NCI-H82 treated with DMSO at 0.1 percent for 48 hours (cell line): ENCODE results near the gene COQ10A.
"Not testable (repeated sequence)": the region's sequence is repeated elsewhere in the genome, so short reads cannot be mapped to it uniquely, and the experiment has no call there.

Source experiments
- DNase-seq: peaks from one replicate; lab custom pipeline; 2025; ENCODE audit not compliant: unreplicated experiment; lab: John Stamatoyannopoulos, UW

The COQ10A gene

DNA sequence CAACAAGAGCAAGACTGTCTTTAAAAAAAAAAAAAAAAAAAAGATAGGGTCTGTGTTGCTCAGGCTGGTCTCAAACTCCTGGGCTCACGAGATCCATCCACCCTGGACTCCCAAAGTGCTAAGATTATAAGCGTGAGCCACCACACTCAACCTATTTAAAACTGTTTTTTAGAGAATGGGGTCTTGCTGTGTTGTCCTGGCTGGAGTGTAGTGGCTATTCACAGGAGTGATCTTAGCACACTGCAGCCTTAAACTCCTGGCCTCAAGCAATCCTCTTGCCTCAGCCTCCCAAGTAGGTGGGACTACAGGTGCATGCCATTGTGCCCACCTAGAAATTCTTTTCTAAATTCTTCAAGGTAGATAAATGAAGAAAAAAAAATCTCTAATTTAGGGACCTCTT is 7.6 kb downstream of the COQ10A start:
- no peak for DNase-seq

DNA sequence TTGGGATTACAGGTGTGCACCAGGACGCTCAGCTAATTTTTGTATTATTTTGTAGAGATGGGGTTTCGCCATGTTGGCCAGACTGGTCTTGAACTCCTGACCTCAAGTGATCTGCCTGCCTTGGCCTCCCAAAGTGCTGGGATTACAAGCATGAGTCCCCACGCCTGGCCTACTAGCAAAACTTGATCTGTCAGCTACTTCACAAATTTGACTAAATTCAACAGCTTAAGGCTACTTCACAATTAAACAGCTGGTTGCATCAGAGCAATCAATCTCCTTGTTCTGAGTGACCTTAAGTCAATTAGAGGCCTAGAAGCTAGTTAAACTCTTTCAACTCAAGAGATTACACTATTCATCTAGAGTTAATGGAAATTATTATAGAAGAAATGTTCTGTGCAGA is 12.2 kb downstream of the COQ10A start:
- DNase-seq: peak; percentile 92

DNA sequence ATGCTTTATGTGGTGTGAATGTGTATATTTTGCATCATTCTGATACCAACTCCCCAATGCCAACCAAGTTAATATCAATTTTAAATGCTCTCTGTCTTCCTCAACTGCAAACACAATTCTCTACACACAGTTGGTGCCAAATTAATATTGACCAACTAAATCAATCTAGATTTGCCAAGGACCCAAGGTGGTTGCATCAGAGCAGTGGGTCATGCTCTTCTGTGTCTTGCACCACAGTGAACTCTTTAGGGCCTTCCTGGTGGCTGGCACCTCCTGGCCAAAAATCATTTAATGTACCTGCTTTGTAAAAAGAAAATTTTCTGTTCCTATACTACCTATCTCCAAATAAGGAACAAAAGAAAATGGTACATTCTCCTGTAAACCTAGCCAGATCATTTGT is 14.1 kb downstream of the COQ10A start:
- no peak for DNase-seq

DNA sequence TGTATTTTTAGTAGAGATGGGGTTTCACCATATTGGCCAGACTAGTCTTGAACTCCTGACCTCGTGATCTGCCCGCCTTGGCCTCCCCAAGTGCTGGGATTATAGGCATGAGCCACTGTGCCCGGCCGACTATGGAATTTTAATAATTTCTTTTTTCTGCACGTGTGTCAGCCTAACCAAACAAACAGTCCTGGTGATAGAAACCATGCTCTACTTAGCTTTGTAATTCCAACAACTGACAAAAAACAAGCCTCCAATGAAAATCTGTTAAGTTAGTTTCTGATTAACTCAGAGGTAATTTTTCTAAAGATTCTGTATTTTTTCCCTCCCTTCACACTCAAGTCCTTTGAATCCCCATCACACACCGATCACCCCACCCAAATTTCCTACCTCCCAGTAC is 15.3 kb downstream of the COQ10A start:
- no peak for DNase-seq

DNA sequence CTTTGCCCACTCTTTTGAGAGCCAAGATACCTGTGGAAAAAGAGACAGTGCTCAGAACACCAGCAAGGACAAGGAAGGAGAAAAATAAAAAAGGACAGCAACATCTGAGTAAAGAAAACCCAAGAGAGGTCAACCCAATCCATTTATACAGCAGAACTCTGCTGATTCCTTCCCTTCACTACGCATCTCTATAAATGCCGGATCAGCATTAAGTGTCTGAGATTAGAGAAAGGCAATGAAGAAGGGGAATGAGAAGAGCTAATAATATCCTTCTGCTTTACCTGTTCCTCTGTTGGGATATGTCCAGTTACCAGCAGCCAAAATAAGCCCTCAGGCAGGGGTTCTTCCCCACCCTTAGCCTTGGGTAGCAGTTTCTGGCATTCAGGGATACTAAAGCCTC is 15.8 kb downstream of the COQ10A start:
- DNase-seq: no peak

DNA sequence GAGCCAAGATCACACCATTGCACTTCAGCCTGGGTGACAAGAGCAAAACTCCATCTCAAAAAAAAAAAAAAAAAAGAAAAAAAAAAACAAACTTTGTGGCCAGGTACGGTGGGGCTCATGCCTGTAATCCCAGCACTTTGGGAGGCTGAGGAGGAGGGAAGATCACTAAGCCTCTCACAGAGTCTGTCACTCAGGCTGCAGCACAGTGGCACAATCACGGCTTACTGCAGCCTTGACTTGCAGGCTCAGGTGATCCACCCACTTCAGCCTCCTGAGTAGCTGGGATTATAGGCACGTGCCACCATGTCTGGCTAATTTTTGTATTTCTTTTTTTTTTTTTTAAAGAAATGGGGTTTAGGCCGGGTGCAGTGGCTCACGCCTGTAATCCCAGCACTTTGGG is 17.5 kb downstream of the COQ10A start:
- DNase-seq: not testable (repeated sequence)

DNA sequence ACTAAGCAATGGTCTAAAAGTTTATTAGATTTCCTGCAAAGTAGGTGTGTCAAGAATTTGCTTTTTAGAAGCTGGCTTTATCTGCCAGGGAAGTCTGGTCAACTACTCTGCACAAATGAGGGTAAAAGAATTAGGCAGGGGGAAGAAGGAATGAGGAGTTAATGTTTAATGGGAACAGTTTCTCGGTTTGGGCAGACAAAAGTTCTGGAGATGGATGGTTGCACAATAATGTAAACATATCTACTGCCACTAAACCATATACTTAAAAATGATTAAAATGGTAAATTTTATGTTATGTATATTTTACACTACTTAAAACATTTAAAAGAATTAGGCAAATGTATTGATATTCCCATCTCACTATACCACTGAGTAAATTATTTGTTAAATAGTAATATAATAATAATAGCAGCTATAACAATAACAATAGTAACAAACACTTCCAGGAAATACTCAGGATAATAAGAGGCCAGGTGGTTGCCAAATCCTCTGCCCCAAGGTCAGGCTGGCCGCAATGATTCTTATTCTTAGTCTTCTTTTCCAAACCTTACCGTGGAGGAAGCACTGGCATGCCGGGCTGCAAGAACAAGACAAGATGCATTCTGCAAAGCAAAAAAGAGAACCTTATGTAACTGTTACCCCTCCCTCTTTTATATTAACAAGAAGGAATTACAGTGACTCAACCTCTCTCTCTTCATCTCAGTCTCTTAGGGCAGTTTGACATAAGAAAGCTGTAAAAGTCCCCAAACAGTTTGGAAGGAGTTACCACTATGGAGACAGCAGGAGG is 19.5 kb downstream of the COQ10A start:
- DNase-seq: no peak

DNA sequence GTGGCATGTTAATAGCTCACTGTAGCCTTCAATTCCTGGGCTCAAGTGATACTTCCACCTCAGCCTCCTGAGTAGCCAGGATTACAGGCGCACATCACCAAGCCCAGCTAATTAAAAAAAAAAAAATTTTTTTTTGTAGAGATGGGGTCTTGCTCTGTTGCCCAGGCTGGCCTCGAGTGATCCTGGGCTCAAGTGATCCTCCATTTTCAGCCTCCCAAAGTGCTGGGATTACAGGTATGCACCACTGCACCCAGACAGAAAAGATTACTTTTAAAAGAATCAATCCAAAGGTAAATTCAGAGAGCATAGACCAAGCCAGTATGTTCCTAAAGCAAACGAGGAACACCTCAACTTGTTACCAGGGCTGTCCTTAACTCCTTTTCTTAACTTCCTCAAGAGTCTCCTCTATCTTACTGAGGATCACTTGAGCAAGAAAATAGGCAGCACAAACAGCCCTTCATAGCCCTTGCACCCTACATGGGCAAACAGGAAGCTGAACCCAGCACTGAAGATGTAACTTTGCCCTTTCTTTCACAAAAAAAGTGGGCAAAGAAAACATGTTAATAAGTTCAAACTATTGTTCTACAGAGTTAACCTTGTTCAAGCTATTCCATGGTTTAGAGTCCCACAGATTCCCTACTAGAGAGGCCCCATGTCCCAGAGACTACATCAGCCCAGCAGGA is 22.1 kb downstream of the COQ10A start:
- no peak for DNase-seq

DNA sequence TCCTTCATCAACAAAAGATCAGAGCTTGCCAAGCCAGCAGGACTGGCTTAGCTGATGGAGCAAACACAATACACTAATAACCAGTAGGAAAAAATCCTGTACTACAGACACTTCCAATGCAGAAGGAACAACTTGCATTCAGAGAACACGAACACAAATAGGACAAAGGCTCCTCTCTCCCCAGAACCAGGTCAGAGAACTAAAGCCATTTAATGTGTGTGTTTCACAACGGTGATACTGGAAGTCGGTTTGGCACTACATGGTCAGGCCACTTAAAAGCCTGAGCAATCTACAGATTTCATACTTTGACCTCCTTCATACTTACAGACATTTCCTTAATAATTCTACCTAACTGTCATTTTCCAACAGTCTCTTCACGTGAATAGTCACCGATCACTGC is 27.1 kb downstream of the COQ10A start:
- DNase-seq: no peak

DNA sequence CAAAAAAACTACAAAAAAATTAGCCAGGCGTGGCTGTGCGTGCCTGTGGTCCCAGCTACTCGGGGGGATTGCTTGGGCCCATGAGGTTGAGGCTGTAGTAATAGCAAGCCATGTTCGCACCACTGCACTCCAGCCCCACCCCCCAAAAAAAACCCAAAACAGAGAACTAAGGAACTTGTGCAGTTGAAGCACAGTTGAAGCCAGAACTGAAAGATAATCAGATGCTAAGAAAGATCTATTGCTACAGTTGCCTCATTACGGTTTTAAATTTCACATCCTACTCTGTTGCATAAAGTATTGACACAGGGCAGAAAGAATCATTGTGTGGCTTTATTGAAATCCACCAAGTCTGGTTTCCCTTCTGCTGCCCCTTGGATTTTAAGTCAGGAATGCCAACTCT is 29.6 kb downstream of the COQ10A start:
- DNase-seq: no peak

DNA sequence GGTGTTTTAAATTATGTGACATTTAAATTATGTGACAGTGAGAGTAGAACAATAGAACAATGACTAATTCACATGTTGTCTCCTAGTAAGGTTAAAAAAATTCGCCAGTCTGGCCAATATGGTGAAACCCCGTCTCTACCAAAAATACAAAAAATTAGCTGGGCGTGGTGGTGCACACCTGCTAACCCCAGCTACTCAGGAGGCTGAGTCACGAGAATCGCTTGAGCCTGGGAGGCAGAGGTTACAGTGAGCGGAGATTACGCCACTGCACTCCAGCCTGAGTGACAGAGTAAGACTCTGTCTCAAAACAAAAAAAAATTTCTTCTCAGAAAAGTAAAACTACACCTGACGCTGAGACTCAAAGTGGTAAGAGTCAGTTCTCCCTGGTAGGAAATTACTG is 30.7 kb downstream of the COQ10A start:
- no peak for DNase-seq

DNA sequence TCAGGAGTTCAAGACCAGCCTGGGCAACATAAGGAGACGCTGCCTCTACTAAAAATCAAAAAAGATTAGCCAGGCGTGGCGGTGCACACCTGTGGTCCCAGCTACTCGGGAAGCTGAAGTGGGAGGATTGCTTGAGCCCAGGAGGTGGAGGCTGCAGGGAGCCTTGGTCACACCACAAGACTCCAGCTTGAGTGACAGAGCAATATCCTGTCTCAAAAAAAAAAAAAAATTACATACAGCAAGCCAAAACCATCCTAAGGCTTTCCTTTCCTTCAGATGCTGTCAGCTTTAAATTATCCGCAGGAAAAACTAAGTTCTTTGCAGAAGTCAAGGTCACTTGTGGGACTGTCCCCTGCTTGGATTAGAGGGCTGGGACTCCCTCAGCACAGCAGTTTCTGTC is 32.1 kb downstream of the COQ10A start:
- DNase-seq: no peak

DNA sequence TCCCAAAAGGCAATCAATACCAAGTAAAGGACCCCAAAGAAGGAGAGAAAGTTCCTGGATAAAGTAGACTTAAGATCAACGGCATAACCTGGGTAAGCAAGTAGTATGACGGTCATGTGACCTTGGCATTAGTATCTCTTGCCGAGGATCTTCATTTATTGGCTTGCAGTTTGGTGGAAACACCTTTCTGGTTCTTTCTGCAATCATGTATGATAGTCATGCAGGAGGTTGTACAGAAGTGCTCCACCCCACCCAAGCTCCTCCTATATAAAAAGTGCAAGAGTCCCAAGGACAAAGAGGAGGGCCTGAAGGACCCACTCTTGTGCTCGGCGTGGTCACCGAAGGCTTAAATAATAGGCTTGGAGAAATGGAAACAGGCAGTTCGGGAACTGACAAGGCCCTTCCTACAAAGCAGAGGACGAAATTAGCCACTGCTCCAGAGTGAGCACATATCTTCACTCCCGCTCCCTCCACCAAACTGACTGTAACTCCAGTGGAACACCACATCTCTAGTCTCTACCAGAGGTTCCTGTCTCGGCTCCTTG is 32.6 kb downstream of the COQ10A start:
- no peak for DNase-seq

DNA sequence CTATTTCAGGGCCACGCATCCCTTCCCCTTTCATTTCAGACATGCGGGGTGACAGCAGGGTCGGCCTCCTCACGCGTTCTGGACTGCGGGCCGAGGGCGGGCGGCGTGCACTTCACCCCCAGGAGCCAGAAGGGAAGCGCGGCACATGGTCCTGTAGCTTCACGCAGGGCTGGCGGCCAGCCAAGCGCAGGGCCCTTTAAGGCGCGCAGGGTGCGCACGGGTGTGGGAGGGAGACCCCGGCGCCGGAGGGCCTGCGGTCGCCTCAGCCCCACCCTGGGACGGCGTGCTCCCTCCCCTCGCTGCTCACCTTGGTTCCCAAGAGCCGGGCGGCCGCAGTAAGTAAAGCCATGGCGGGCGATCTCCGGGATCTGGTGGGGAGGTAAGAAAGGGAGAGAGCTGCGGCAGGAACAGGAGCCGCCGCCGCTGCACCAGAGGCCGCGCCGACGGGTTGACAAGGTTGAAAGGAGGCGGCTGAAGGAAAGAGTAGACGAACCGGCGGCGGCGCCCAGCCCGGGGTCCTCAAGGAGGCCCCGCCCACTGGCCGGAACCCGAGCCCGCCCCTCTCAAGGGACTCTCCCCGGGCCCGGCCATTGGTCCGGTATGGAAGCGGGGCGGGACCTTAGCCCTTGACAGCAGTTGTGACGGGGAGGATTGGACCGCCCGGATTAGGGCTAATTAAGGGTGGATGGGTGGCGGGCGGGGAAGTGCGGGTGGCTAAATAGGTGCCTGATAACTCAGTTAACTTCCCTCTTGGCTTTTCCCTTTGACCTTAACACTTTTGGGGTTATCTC is 33.3 kb downstream of the COQ10A start, which contains the start of gene CS:
TSS of gene CS (minus strand) at position 478 of the 791 bp plus-strand sequence. CDS start at position 349, 129 bp downstream.
- peak; percentile 95 for DNase-seq

DNA sequence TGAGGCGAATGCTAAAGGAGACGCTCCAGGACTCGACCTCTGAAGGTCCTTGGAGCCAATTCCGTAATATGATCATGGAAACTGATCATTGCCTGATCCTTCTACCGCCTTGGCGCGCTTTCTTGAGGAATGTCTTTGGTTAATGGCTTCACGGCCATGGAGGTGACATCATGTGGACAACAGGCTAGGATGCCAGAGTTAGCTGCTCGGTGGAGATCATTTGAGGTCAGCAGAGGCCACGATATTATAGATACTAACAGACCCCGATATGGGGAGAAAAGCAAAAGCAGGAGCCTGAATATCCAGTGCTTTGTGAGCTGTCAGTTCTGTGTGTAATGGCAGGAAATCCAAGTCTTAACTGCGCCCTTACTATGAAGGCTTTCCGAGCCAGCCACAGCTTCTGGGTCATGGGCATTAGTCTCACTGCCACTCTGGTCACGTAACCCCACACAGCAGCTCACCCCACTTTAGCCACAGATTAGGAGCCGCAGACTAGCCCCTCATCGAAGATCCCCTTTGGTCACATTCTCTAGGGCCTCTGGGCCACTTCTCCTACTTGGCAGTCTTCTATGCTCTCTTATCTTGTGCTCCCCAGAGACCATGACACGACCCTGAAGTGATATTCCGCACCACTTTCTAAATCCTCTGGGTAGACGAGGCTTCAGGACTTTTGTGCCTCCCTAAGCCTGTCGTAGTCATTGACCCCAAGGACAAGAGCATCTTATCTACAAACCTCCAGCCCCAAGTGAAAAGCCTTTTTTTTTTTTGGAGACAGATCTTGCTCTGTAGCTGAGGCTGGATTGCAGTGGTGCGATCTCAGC is 34.1 kb downstream of the COQ10A start:
- no peak for DNase-seq

DNA sequence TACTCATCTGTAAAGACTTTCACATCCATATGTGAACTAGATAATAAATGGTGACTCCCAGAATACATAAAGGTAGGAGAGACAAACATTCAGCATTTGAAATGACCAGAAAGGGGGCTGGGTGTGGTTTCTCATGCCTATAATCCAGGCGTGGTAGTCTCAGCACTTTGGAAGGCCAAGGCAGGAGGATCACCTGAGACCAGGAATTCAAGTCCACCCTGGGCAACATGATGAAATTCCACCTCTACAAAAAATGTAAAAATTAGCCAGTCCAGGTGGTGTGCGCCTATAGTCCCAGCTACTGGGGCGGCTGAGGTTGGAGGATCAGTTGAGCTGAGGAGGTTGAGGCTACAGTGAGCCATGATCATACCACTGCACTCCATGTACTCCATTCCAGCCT is 37.5 kb downstream of the COQ10A start:
- no peak for DNase-seq

DNA sequence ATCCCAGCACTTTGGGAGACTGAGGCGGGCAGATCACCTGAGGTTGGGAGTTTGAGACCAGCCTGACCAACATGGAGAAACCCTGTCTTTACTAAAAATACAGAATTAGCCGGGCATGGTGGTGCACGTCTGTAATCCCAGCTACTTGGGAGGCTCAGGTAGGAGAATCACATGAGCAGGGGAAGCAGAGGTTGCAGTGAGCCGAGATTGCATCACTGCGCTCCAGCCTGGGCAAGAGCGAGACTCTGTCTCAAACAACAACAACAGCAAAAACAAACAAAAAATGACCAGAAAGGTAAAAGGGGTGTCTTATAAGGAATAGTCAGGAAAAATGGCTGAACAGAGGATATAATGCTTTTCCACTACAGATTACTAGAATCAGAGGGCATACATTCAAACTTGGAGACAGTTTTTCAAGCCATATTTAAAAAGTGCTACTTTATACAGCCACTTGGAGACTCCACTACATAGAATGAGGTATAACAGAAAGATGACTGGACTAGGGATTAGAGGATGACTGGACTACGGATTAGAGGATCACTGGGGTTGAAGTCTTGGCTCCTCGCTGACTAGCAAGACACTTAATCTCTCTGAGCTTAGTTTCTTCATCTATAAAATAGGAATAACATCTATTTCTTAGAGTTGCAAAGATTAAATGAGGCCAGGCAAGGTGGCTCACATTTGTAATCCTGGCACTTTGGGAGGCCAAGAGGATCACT is 38.3 kb downstream of the COQ10A start:
- DNase-seq: peak; percentile 43

DNA sequence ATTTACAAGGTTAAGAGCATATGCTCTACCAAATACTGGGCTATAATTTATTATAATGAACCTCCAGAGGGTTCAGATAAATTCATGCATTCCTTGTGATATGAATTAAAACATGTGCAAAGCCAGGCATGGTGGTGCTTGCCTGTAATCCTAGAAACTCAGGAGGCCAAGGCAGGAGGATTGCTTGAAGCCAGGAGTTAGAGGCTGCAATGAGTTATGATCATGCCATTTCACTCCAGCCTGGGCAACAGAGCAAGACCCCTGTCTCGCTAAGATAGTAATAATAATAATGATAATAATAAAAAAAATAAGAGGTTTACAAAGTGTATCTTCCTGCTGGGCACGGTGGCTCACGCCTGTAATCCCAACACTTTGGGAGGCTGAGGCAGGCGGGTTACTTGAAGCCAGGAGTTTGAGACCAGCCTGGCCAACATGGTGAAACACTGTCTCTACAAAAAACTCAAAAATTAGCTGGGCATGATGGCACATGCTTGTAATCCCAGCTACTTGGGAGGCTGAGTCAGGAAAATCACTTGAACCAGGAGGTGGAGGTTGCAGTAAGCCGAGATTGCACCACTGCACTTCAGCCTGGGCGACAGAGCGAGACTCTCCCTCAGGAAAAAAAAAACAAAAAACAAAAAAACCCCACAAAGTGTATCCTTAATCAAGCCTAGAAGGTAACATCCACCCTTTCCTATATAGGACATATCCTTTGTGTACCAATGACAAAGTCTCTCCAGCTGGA is 40.7 kb downstream of the COQ10A start:
- no peak for DNase-seq

DNA sequence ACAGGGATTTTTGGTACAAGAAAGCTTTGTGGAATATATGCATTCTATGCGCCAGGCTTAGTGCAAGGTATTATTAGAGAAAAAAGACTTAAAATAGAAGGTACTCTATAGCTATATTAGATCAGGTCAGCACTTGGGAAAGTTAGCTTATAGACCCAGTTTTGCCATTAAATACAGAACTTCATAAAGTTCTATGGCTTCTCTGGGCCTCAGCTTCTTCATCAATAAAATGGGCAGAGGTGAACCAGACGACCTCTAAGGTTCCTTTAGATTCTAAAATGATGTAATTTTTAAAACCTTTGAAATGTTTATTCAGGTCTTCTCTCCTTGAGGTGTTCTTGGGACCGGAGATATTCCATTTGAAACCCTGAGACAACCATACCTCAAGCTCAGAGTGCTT is 42.0 kb downstream of the COQ10A start:
- DNase-seq: no peak
